ENCODE data around the gene PFKFB3.
"Not testable (repeated sequence)": the region's sequence is repeated elsewhere in the genome, so short reads cannot be mapped to it uniquely, and the experiment has no call there.

The PFKFB3 gene

GRCh38 chr10:6203331-6204062 lies 765 bp downstream of the PFKFB3 start:
- peak; percentile 69 for DNase-seq

GRCh38 chr10:6204063-6204340 lies 1.3 kb downstream of the PFKFB3 start:
- DNase-seq, result peak; percentile 39

- DNase-seq, result peak; percentile 80
Measured at GRCh38 chr10:6204341-6205191, 1.8 kb downstream of the PFKFB3 start.

GRCh38 chr10:6206486-6206885 lies 3.8 kb downstream of the PFKFB3 start:
- DNase-seq, result not testable (repeated sequence)

- DNase-seq, result no peak
Measured at GRCh38 chr10:6207658-6208057, 4.9 kb downstream of the PFKFB3 start.

GRCh38 chr10:6208799-6209235 lies 6.1 kb downstream of the PFKFB3 start:
- no peak for DNase-seq

GRCh38 chr10:6211341-6211670 lies 8.6 kb downstream of the PFKFB3 start:
- DNase-seq, result no peak

GRCh38 chr10:6211671-6212635 lies 9.2 kb downstream of the PFKFB3 start:
- DNase-seq, result no peak

- no peak for DNase-seq
Measured at GRCh38 chr10:6212806-6213205, 10.1 kb downstream of the PFKFB3 start.

GRCh38 chr10:6213257-6213905 lies 10.6 kb downstream of the PFKFB3 start:
- DNase-seq, result no peak

- DNase-seq, result no peak
Measured at GRCh38 chr10:6213908-6214307, 11.2 kb downstream of the PFKFB3 start.

- DNase-seq, result no peak
Measured at GRCh38 chr10:6214612-6215011, 11.9 kb downstream of the PFKFB3 start.

GRCh38 chr10:6215241-6215640 lies 12.5 kb downstream of the PFKFB3 start:
- DNase-seq, result no peak

GRCh38 chr10:6215683-6216484 lies 13.2 kb downstream of the PFKFB3 start:
- DNase-seq, result no peak

- DNase-seq, result no peak
Measured at GRCh38 chr10:6216916-6217315, 14.2 kb downstream of the PFKFB3 start.

- DNase-seq, result no peak
Measured at GRCh38 chr10:6217611-6218010, 14.9 kb downstream of the PFKFB3 start.

GRCh38 chr10:6218692-6219493 lies 16.2 kb downstream of the PFKFB3 start:
- DNase-seq, result peak; percentile 87

GRCh38 chr10:6219494-6219836 lies 16.7 kb downstream of the PFKFB3 start:
- DNase-seq, result no peak

- DNase-seq, result no peak
Measured at GRCh38 chr10:6220418-6221191, 17.9 kb downstream of the PFKFB3 start.

- no peak for DNase-seq
Measured at GRCh38 chr10:6221192-6221940, 18.6 kb downstream of the PFKFB3 start.
